ENCODE measurements around the gene RSL1D1. TPM values are rescaled to one million over a fixed set of nuclear protein-coding genes. Genes with fewer than 3 reads are reported as not detected.

The RSL1D1 gene
- total RNA-seq, 1 experiment from 2014 or later, result 195 TPM

DNA sequence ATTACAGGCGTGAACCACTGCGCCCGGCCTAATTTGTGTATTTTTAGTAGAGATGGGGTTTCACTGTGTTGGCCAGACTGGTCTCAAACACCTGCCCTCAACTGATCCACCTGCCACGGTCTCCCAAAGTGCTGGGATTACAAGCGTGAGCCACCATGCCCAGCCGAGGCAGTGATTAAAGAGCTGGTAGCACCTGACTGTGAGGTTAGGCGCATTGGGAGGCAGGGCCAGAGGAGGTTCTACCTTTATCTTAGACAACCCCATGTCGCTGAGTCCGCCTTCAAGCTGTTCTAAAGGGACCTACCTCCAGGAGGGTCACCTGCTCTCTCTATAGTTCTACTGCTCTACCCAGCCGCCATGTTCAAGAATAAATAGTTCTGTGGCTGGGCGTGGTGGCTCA lies 8.1 kb downstream of the RSL1D1 start:
- in situ Hi-C loops (cut with HindIII; ENCODE audit: low pct_unique_long_range_greater_than_20kb, low sequenced_read_pairs) (no loop called here), intact Hi-C loops (cut with micrococcal nuclease; ENCODE audit: unreplicated experiment) (no loop called here)
- no peak for ATAC-seq
- no peak for DNase-seq (ENCODE audit: low read depth, low spot score)
- no TSS peak for BruUV-seq (replicated peaks)
- Histone ChIP-seq H3K27me3 (ENCODE audit: control insufficient read depth, insufficient read depth, low read length) (no peaks in the 10 kb centered on the region), H3K4me3 (ENCODE audit: low read depth in 2 of 2, low read length in 2 of 2) (no peak overlapping the region), H3K27ac (ENCODE audit: low read length) (no peak overlapping the region), H3K9me3 (ENCODE audit: control insufficient read depth, insufficient read depth, low read depth, low read length) (no peaks in the 10 kb centered on the region), H3K36me3 (ENCODE audit: control insufficient read depth, insufficient read depth, low read length) (peaks cover 51% of the 10 kb centered on the region), H3K4me1 (ENCODE audit: control insufficient read depth, insufficient read depth, low read length) (no peaks in the 10 kb centered on the region)
- ChIA-PET CTCF (no interaction called here), POLR2A (interaction anchor here (0.6 kb wide), 1 partner anchor 79 kb away, joined by 3 read pairs; no protein-coding TSS in a partner anchor)
- TF ChIP-seq, protein P1, sequence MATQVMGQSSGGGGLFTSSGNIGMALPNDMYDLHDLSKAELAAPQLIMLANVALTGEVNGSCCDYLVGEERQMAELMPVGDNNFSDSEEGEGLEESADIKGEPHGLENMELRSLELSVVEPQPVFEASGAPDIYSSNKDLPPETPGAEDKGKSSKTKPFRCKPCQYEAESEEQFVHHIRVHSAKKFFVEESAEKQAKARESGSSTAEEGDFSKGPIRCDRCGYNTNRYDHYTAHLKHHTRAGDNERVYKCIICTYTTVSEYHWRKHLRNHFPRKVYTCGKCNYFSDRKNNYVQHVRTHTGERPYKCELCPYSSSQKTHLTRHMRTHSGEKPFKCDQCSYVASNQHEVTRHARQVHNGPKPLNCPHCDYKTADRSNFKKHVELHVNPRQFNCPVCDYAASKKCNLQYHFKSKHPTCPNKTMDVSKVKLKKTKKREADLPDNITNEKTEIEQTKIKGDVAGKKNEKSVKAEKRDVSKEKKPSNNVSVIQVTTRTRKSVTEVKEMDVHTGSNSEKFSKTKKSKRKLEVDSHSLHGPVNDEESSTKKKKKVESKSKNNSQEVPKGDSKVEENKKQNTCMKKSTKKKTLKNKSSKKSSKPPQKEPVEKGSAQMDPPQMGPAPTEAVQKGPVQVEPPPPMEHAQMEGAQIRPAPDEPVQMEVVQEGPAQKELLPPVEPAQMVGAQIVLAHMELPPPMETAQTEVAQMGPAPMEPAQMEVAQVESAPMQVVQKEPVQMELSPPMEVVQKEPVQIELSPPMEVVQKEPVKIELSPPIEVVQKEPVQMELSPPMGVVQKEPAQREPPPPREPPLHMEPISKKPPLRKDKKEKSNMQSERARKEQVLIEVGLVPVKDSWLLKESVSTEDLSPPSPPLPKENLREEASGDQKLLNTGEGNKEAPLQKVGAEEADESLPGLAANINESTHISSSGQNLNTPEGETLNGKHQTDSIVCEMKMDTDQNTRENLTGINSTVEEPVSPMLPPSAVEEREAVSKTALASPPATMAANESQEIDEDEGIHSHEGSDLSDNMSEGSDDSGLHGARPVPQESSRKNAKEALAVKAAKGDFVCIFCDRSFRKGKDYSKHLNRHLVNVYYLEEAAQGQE (IDR thresholded peaks at IDR 0.05; ENCODE audit: insufficient read depth in 1 of 2, low read depth in 2 of 2, low read length in 1 of 2), result no peak
- no peak for TF ChIP-seq SIN3A (IDR thresholded peaks at IDR 0.05; ENCODE audit: borderline replicate concordance, insufficient read depth, low read depth, low read length)
- TF ChIP-seq POLR2AphosphoS5 (IDR thresholded peaks at IDR 0.05; ENCODE audit: low read depth, low read length), result no peak
- no peak for TF ChIP-seq TCF7L2 (IDR thresholded peaks at IDR 0.05; ENCODE audit: low read depth, low read length)
- TF ChIP-seq, protein P2, sequence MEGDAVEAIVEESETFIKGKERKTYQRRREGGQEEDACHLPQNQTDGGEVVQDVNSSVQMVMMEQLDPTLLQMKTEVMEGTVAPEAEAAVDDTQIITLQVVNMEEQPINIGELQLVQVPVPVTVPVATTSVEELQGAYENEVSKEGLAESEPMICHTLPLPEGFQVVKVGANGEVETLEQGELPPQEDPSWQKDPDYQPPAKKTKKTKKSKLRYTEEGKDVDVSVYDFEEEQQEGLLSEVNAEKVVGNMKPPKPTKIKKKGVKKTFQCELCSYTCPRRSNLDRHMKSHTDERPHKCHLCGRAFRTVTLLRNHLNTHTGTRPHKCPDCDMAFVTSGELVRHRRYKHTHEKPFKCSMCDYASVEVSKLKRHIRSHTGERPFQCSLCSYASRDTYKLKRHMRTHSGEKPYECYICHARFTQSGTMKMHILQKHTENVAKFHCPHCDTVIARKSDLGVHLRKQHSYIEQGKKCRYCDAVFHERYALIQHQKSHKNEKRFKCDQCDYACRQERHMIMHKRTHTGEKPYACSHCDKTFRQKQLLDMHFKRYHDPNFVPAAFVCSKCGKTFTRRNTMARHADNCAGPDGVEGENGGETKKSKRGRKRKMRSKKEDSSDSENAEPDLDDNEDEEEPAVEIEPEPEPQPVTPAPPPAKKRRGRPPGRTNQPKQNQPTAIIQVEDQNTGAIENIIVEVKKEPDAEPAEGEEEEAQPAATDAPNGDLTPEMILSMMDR (IDR thresholded peaks at IDR 0.05), result no peak

DNA sequence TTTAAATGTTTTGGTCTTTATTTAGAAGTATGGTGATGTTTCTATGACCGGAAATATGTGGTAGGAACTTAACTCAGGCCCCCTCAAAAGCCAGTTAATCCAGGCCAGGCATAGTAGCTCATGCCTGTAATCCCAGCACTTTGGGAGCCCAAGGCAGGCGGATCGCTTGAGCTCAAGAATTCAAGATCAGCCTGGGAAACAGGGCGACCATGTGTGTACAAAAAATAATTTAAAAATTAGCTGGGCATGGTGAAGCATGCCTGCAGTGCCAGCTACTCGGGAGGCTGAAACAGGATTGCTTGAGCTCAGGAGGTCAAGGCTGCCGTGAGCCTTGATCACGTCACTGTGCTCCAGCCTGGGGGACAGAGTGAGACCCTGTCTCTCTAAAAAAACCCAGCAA lies 10.3 kb downstream of the RSL1D1 start:
- Histone ChIP-seq H3K9me3 (ENCODE audit: control insufficient read depth, insufficient read depth, low read depth, low read length) (no peaks in the 10 kb centered on the region), H3K4me1 (ENCODE audit: control insufficient read depth, insufficient read depth, low read length) (peaks cover 6% of the 10 kb centered on the region; the same call in 1 of the 2 replicates), H3K4me3 (ENCODE audit: low read depth in 2 of 2, low read length in 2 of 2) (no peak overlapping the region), H3K27ac (ENCODE audit: low read length) (no peak overlapping the region), H3K27me3 (ENCODE audit: control insufficient read depth, insufficient read depth, low read length) (no peaks in the 10 kb centered on the region), H3K36me3 (ENCODE audit: control insufficient read depth, insufficient read depth, low read length) (peaks cover 46% of the 10 kb centered on the region)
- BruUV-seq (replicated peaks), result no TSS peak
- CTCF ChIA-PET, result no interaction called here
- TF ChIP-seq, protein P1 (IDR thresholded peaks at IDR 0.05; ENCODE audit: insufficient read depth in 1 of 2, low read depth in 2 of 2, low read length in 1 of 2), result no peak
- no peak for TF ChIP-seq SIN3A (IDR thresholded peaks at IDR 0.05; ENCODE audit: borderline replicate concordance, insufficient read depth, low read depth, low read length)
- POLR2A ChIA-PET, result no interaction called here
- in situ Hi-C loops (cut with HindIII; ENCODE audit: low pct_unique_long_range_greater_than_20kb, low sequenced_read_pairs), result no loop called here
- intact Hi-C loops (cut with micrococcal nuclease; ENCODE audit: unreplicated experiment), result no loop called here
- ATAC-seq, result no peak
- DNase-seq (ENCODE audit: low read depth, low spot score), result no peak
